NCI-H510A treated with DMSO at 0.1 percent for 48 hours (cell line): ENCODE results near the gene ANAPC5.
"Not testable (repeated sequence)": the region's sequence is repeated elsewhere in the genome, so short reads cannot be mapped to it uniquely, and the experiment has no call there.

Experiments used
- DNase-seq: peaks from one replicate; lab custom pipeline; 2025; lab: John Stamatoyannopoulos, UW

Gene ANAPC5

DNA sequence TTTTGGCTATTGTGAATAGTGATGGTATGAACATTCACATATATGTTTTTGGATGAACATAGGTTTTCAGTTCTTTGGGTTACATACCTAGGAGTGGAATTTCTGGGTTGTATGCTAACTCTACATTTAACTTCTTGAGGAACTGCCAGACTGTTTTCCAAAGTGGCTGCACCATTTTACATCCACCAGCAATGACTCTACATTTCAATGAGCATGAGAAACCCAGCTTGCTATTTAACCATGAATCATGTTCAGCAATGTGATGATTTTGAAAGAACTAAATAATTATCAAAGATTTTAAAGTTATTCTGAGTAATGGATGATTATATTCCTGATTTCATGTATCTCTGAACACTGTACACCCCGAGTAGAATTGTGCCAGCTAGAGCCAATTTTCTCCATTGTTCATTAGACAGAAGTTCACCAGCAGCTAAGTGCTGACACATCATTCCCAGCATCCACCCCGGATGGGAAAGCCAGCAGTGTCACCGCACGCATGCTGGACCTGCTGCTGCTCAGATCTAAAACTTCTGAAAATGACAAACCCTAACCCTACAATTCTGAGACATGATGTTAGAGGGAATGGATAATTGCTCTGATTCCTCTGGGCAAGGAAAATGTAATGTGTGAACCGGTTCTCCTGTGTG lies 13.3 kb upstream of the ANAPC5 start:
- DNase-seq = no peak

DNA sequence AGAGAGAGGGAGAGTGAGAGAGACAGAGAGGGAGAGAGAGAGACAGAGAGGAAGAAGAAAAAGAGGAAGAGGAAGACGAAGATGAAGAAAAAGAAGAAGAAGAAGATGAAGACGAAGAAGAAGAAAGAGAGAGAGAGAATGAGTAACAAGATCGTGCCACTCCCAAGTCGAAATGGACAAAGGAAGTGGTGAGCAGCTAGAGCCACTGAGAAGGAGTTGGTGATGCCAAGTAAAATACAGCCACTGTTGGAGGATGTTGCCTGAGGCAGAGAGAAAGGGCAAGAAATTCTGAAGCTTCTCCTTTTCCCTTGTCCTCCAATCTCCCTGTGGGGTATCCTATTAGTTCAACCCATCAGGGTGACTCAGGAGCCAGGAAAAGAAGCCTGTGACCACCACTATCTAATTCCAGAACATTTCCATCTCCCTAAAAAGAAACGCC lies 12.5 kb upstream of the ANAPC5 start:
- DNase-seq = no peak

DNA sequence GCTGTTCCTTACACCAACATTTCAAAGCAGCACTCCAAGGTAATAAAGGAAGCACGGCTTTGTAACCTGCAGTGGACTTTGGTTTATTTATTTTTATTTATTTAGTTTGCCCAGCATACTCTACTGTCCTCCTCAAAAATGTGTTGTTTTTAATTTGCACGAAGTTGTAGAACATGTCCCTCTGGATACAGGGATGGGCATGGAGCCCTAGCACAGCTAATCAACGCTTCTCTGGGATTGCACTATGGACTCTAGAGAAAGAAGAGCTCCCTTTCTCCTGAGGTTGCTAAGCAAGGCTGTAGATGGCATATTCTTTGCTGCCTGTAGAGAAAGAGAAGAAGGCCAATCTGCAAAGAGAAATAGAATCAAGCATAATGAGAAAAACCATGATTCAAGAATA lies 5.9 kb upstream of the ANAPC5 start:
- DNase-seq = no peak

DNA sequence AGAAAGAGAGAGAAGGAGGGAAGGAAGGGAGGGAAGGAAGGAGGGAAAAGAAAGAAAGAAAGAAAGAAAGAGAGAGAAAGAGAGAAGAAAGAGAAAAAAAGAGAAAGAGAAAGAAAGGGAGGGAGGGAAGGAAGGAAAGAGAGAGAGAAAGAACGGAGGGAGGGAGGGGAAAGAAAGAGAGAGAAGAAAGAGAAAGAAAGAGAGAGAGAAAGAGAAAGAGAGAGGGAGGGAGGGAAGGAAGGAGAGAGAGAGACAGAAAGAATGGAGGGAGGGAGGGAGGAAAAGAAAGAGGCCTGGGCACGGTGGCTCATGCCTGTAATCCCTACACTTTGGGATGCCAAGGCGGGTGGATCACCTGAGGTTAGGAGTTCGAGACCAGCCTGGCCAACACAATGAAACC lies 5.1 kb upstream of the ANAPC5 start:
- DNase-seq = no peak

DNA sequence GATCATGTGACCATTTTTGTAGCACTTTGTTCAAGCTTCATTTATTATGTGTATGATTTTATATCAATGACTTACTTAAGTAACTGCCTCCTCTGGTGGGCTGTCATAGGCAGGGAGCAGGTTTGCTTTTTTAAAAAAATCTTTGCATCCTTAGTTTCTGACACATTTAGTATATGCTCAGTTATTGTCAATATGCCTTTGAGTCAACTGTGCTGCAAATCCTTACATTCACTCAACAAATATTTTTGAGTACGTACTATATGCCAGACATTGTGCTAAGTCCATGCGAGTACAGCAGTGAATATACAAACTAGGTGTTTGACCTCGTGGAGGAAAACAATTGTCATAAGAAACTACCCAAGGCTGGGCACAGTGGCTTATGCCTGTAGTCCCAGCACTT lies 4.4 kb upstream of the ANAPC5 start:
- DNase-seq = no peak

DNA sequence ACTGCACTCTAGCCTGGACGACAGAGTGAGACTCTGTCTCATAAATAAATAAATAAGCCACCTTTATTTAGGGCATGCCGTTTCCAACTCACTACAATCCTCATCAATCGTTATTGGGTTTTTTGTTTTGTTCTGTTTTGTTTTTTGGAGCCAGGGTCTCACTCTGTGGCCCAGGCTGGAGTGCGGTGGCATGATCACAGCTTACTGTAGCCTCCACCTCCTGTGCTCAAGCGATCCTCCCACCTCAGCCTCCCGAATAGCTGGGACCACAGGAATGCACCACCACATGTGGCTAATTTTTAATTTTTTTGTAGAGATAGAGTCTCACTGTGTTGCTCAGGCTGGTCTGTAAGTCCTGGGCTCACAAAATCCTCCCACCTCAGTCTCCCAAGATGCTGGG lies 3.6 kb upstream of the ANAPC5 start:
- DNase-seq = no peak

DNA sequence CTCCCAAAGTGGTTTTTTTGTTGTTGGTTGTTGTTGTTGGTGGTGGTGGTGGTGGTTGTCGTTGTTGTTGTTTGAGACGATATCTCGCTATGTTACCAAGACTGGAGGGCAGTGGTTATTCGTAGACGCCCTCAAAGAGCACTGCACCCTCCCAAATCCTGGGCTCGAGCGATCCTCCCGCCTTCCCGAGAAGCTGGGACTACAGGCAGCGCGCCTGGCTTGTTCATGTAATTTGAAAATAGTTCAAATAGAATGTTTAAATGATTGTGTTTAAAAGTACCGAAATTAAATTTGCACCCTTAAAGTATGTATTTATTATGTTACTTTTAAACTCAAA lies 439 bp upstream of the ANAPC5 start:
- no peak for DNase-seq

DNA sequence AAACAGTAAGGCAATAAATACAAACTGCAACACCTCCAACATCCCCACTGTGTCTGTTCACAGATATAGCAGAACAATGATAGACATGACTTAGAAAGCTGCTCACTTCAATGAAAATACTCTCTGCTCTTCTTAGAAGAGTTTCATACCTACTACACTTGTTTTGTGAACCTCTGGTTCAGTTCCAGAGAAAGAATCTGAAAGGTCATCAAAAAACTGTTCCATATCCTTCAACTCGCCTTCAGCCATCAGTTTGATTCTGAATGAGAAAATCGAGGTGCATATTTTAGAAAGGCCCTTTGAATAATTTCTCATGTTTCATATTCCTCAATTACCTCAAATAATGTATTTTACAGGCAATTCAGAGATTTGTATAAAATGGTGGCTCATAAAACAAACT lies 5.5 kb downstream of the ANAPC5 start:
- DNase-seq = no peak

DNA sequence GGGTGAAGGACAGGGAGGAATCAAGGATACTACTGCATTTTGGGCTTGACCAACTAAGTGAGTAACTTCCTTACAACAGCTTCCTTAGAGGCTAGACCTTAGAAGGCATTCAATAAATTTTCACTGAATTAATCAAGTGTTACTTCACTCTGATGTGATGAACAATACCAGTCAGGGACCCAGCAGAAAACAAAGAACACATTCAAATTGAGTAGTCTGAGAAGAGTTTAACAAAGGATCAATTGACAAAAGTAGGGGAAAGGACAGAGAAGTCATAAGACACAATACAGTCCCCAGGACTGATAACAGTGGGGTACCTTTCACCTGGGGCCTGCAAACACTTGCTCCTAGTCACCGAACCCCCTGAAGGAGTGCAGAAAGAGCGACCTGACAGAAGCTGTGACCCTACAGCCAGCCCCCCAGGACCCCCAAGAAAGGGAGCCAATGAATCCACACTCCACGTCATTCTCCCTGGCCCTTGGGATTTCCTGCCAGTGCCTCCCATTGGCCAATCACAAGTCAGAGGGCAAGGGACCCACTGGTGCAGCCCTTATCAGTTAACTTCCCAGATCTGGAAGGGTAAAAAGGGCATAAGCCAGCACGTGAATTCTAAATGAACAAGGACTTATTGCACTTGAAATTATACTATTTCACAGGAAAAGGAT lies 6.9 kb downstream of the ANAPC5 start:
- DNase-seq = no peak

DNA sequence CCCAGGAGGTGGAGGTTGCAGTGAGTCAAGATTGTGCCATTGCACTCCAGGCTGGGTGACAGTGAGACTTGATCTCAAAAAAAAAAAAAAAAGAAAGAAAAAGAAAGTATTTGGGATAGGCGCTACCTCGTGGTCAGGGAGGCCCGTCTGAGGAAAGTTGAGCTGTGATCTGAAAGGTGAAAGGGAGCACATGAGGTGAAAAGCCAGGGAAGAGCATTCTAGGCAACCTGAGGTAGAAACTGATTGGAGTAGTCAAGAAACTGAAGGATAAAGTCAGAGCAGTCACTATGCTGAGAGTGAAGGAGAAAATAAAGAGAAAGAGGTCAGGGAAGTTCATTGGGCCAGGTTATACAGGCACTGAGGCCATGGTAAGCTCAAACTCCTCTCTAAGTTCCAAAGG lies 7.7 kb downstream of the ANAPC5 start:
- no peak for DNase-seq

DNA sequence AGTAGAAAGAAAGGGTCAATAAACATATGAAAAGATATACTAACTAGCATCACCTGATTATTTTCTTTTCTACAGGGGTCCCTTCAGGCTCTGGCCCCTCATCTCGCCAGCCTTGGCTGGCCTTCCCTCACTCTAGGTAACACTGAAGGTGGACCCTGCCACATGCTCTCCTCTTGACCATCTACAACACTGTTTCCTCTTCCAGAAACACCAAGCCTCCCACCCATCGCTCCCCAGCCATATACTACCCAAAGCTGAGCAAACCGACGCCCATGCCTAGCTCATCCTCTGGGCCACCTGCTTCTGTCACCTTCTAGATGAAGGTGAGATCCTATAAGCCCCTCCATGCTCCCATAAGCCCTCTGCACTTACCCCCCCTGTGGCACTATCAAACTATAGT lies 14.8 kb downstream of the ANAPC5 start:
- DNase-seq = no peak

DNA sequence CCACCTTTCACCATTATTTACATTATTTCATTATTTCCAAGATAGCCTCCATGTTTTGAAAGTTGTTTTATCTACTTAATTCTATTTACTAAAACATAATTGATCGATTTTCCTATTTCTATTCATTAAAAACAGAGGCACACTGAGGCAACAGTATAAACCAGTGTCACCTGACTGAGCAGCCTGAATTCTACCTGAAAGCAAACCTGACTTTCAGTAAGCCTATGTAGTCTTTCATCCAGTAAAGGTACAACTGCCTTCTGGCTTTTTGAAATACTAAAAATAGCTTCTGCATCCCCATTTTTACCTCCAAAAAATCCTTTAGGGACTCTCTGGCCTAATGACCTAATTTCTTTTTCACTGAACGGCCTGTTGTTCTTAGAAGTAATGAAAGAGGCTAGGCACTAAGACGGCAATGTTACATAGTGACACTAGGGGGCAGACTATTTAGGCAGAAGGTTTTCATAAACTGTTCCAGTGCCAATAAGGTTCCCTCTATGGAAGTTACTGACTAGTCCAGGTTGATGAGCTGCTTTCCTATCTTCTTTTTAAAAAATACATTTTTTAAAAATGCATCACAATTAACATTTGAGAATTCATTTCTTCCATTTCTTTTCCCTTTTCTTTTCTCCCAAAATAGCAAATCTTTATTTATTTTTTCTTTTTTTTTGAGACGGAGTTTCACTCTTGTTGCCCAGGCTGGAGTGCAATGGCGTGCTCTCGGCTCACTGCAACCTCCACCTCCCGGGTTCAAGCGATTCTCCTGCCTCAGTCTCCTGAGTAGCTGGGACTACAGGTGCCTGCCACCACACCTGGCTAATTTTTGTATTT lies 17.5 kb downstream of the ANAPC5 start:
- DNase-seq = peak; percentile 91

DNA sequence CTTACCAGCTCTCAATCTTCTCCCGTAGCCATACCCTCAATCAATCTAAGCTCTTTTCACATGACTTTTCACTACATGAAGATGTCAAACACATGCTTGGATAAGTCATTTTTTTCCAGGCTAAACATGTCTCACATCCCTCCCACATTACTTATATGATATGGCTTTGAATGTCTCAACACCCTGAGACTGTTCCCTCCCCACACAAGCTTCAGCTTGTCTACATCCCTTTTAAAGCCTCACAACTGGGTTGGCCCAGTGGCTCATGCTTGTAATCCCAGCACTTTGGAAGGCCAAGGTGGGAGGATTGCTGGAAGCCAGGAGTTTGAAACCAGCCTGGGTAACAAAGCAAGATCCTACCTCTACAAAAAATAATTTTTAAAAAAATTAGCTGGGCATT lies 18.5 kb downstream of the ANAPC5 start:
- no peak for DNase-seq

DNA sequence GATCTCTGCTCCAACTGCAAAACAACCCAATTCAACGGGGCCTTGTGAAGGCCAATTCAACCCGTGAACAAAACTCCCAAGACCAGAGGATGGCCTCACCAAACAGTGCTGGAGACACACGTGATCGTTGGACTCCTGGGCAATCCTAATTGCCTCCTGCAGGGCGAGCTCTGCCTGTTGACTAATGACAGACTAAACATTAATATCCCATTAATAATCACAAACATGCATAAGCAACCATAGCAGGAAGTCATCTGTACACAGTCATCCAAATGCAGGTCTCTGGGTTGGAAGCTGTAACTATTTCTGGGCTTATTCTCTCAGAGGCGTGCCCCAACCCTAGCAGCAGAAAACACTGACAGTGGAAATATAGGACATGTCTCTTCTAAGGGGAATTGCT lies 21.0 kb downstream of the ANAPC5 start:
- no peak for DNase-seq

DNA sequence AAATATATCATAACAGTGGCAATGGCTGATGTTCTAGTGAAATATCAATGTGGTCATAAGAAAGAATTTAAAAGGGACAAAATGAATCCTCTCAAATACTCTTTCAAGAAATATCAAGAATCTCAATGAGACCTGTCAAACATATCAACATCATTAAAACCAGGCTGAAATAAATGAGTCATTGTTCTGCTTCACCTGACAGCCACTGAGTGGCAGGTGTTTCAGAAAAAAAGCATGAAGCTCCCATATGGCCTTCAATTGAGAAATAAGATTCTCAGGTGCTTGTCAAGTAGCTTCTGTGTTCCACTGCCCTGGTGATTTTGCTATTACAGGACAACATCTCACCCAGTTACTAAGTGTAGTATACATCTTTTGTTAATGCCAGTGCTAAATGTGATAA lies 21.5 kb downstream of the ANAPC5 start:
- DNase-seq = no peak

DNA sequence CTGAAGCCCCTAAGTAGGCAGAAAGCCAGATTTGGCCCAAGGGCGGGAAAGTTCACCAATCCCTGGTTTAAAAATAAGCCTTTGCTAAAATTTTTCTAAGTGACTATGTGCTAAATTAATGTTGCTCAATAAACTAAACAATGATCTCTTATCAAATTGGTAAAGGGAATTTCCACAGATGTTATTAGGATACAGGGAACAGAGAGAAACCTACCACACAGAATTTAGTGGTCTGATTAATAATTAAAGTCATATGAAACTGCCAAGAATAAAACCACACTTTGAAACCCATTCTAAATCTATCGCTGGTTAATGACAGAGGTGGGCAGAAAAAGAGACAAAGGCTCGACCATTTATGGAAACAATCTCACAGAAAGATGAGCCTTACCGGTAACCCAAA lies 22.0 kb downstream of the ANAPC5 start:
- DNase-seq = no peak

DNA sequence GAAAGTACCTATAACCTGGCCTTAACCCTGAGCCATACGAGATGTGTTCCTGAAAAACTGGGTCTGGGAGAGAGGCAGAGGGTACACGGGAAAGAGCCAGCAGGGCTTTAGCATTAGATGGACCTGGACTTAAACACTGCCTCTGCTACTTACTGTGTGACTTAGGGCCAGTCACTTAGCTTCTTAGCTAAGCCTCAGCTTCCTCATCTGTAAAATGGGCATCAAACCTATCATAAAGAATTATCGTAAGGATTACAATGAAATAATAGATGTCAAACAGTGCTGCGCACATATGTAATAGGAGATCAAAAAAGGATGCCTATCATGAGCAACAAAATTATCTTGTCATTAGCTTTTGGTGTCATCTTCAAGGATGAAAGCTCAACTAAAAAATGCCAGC lies 23.6 kb downstream of the ANAPC5 start:
- no peak for DNase-seq

DNA sequence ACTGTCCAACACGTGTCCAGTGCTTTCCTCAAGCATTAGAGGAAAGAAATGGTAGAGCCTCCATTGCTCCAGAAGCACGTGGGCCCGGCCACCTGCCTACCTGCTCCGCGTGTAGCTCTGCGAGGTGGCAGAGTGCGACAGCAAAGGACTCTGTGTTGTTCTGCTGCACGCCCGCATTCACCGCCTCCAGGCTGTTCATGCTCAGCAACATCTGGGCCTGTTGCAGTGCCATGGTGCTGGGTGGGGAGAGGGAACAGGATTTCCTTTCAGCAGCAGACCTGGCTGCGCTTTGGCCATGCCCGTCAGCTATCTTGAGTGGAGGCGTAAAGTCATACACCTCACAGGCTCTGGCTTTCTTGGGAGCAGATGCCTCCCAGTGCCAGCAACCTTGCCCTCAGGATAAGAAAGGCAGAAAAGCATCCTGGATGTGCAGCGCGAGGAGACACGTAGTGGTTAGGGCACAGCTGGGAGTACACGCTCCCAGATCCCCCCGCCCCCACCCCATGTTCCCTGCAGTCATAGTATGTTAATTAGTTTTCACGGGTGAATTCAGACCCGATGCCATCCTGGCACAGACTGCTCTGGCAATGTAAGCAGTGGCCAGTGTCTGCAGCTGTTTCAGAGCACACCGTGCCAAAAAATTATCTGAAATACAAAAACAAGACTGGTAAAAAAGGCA lies 25.1 kb downstream of the ANAPC5 start:
- DNase-seq = no peak

DNA sequence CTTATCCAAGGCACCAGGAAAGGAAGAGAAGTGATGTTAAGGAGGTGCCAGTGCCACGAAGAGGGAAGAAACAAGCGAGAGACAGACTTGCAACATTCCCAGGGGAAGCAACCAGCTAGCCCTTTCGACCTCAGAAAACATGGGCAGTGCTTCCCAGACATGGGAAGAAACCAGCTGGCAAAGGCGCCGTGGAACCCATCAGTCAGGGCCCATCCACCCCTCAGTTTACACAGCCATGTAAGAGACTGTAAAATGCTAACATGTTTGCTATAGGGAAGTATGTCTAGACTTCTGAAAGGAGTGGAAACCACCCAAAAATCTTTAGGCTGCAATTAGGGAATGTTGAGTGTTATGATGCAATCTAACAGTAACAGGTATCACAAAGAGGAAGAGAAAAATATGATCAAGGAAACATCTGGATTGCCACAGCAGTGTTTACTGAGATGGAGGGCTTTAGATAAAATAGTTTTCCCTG lies 26.3 kb downstream of the ANAPC5 start:
- no peak for DNase-seq

DNA sequence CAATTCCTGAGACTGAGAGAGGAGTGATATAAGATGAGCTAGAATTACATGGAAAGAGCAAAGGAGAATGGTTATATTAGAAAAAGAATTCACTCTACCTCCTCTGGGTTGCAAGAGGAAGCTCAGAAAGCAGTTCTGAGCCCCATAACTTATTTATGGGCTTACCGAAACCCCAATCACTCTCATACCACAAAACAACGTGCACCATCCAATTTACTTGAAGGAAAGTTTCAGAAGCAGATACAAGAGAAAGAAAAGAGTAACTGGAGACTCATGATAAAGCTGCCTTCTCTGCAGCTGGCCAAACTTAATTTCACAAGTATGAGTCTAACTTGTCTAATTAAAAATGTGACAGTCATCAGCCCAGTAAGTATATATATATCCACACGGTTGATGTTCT lies 28.3 kb downstream of the ANAPC5 start:
- DNase-seq = no peak

DNA sequence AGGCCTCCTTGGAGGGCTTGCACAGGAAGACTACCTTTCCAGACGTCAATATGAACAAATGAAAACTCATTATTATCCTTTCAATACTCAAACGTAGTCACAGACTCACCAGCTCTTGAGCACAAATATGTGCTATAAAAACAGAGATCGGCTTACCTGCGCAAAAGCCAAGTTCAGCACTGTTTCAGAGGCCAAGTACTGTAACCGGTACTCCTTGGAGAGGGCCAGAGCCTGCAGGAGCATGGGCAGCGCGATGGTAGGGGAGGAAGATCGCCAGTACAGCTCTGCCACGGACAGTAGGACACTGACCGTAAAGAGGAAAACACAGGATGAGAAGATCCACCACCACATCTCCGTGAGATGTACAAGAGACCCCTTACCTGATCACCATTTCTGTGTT lies 34.1 kb downstream of the ANAPC5 start:
- no peak for DNase-seq

DNA sequence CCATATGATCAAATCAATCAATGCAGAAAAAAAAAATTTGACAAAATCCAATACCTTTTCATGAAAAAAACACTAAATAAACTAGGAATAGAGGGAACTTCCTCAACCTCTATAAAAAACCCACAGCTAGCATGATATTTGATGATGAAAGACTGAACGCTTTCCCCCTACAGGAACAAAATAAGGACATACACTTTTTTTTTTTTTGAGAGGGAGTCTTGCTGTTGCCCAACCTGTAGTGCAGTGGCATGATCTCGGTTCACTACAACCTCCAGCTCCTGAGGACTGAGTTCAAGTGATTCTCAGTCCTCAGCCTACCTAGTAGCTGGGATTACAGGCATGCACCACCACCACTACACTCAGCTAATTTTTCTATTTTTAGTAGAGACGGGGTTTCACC lies 37.8 kb downstream of the ANAPC5 start:
- DNase-seq = no peak

DNA sequence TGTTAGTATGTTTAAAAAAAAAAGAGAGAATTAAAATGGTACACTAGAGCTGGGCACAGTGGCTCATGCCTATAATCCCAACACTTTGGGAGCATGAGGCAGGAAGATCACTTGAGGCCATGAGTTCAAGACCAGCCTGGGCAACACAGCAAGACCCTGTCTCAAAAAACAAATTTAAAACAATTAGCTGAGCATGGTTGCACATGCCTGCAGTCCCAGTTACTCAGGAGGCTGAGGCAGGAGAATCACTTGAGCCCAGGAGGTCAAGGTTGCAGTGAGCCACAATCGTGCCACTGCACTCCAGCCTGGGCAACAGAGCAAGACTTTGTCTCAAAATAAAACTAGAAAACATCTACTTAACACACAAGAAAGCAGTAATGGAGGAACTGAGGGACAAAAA lies 42.0 kb downstream of the ANAPC5 start:
- not testable (repeated sequence) for DNase-seq
